ENCODE measurements around the gene CDCP2. TPM values are rescaled to one million over a fixed set of nuclear protein-coding genes. Genes with fewer than 3 reads are reported as not detected.
"Not testable (repeated sequence)": the region's sequence is repeated elsewhere in the genome, so short reads cannot be mapped to it uniquely, and the experiment has no call there.

CDCP2 gene
- total RNA-seq, 2 donors from 2014 or later, result 0.10 TPM; not detected in 1

DNA sequence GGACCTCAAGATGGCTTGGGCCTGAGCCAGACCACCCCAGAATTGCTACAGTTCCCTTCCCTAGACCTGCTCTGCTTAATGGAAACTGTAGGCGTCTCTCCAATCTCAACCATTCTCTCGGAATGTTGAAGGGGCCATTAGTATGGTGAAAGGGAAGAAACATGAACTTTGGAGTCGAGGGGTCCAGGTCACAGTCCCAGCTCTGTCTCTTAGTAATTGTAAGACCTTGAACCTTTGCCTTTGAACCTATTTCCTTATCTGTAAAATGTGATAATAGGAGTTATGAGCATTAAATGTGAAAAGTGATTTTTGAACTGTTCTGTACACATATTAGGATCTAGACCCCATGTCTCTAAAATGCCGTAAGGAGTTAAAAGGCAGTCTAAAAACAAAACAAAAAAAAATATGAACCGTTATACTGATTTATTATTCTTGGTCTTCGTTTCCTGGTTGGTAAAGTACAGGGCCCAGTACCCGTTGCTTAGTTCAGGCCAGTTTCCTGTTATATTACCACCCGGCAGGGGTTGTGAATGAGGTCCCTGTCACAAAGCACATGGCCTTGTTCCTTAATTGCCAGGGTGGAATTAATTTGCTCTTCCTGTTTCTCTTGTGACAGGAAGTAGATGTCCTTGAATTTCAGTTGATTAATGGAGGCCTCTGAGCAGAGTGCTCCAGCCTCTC, 57.1 kb downstream of the CDCP2 start:
- H3K9me3 ChIP-seq, result no peaks in the 10 kb centered on the region
- H3K27me3 ChIP-seq, result no peaks in the 10 kb centered on the region
- H3K4me3 ChIP-seq, result no peak overlapping the region
- H3K9ac ChIP-seq (ENCODE audit: low read depth in 2 of 2, low read length in 2 of 2), result no peak overlapping the region
- H3K36me3 ChIP-seq, result no peaks in the 10 kb centered on the region
- DNase-seq, result peak; percentile 26
- peak overlapping the region; percentile 82 for H3K27ac ChIP-seq
- peaks cover 9% of the 10 kb centered on the region for H3K4me1 ChIP-seq
- intact Hi-C loops (cut with DNase I), result no loop called here
- TF ChIP-seq, protein P1, sequence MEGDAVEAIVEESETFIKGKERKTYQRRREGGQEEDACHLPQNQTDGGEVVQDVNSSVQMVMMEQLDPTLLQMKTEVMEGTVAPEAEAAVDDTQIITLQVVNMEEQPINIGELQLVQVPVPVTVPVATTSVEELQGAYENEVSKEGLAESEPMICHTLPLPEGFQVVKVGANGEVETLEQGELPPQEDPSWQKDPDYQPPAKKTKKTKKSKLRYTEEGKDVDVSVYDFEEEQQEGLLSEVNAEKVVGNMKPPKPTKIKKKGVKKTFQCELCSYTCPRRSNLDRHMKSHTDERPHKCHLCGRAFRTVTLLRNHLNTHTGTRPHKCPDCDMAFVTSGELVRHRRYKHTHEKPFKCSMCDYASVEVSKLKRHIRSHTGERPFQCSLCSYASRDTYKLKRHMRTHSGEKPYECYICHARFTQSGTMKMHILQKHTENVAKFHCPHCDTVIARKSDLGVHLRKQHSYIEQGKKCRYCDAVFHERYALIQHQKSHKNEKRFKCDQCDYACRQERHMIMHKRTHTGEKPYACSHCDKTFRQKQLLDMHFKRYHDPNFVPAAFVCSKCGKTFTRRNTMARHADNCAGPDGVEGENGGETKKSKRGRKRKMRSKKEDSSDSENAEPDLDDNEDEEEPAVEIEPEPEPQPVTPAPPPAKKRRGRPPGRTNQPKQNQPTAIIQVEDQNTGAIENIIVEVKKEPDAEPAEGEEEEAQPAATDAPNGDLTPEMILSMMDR (IDR thresholded peaks at IDR 0.05), result no peak

DNA sequence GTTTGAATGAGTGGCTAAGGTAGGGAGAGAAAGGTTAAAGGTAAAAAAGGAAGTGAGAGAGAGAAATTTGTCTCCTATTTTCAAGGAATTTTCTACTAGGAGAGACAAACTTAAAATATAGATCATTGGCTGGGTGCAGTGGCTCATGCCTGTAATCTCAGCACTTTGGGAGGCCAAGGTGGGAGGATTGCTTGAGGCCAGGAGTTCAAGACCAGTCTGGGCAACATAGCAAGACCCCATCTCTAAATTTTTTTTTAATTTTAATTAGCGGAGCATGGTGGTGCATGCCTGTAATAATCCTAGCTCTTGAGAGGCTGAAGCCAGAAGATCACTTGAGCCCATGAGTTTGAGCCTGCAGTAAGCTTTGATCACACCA, 58.1 kb downstream of the CDCP2 start:
- H3K27ac ChIP-seq, result peak overlapping the region; percentile 82
- H3K9ac ChIP-seq (ENCODE audit: low read depth in 2 of 2, low read length in 2 of 2); intact Hi-C loops (cut with DNase I); H3K4me3 ChIP-seq; H3K36me3 ChIP-seq; H3K27me3 ChIP-seq; H3K4me1 ChIP-seq; DNase-seq; H3K9me3 ChIP-seq: not testable (repeated sequence)

DNA sequence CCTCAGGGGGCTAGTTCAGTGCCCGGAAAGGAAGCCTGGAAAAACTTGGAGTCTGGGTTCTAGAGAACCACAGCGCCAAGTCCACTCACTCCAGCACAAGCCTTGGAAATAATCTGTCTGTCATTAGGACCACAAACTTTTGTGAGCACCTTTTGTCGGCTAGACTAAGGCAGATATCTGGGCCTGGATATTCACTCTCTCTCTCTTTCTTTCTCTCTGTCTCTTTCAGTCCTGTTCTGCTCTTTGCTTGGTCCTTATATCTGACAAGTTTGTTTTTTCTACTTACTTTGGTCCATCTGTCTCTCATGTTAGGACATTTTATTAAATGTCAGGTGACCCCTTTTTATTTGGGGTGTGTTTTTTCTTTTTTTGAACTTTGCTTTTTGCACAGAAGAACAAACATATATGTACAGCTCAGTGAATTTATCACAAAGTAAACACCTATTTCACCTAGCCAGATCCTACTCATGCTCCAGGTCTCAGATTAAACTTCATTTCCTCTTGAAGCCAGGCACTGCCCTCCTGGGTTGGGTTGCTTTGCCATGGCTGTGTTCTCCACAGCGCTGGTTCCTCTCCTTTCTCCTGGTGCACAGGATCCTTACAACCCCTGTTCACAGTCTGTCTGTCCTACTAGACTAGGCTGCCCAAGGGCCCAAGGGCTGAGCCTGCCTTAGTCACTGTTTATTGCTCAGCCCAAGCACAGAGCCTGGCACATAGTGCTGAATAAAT, 58.6 kb downstream of the CDCP2 start:
- no peaks in the 10 kb centered on the region for H3K9me3 ChIP-seq
- no peak overlapping the region for H3K4me3 ChIP-seq
- H3K27me3 ChIP-seq, result no peaks in the 10 kb centered on the region
- peaks cover 9% of the 10 kb centered on the region for H3K4me1 ChIP-seq
- peak; percentile 70 for DNase-seq
- intact Hi-C loops (cut with DNase I), result no loop called here
- H3K9ac ChIP-seq (ENCODE audit: low read depth in 2 of 2, low read length in 2 of 2), result no peak overlapping the region
- TF ChIP-seq, protein P1 (IDR thresholded peaks at IDR 0.05), result no peak
- H3K27ac ChIP-seq, result peak overlapping the region; percentile 82
- H3K36me3 ChIP-seq, result no peaks in the 10 kb centered on the region

DNA sequence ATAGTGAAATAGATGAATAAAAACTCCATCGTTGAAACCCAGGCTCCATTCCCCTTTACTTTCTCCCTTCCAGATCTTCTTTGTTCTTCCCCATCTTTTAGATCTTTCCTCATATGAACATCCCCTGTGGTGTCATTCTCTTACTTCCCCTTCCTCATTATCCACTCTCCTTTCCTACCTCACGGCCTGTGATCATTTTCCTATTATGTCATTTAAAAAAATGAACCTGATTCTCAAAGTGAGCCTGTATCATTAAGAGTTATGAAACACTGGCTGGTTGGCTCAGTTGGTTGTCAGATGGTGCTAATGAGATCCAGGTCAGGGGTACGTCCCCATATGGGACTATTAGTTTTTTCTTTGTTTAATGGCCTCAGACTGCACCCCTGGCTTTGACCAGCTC, 61.1 kb downstream of the CDCP2 start:
- DNase-seq, result no peak
- no peak overlapping the region for H3K27ac ChIP-seq
- H3K9me3 ChIP-seq, result no peaks in the 10 kb centered on the region
- no peak overlapping the region for H3K9ac ChIP-seq (ENCODE audit: low read depth in 2 of 2, low read length in 2 of 2)
- H3K27me3 ChIP-seq, result no peaks in the 10 kb centered on the region
- TF ChIP-seq, protein P1 (IDR thresholded peaks at IDR 0.05), result no peak
- H3K4me1 ChIP-seq, result peaks cover 9% of the 10 kb centered on the region
- intact Hi-C loops (cut with DNase I), result no loop called here
- no peak overlapping the region for H3K4me3 ChIP-seq
- no peaks in the 10 kb centered on the region for H3K36me3 ChIP-seq

DNA sequence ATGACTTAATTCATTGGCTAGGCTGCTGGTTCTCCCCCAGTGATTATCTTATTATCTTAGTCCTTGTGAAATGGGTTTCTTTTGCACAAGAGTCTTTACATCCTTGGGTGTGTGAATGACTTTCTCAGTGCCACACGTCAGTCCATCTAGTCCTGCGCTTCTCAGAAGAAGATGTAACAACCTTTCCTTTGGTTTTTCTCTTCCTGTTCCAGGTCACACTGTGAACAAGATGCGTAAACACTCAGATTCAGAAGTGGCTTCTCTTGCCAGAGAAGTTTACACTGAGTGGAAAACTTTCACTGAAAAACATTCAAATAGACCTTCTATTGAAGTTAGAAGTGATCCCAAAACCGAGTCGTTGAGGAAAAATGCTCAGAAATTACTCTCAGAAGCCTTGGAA, 64.4 kb downstream of the CDCP2 start:
- no peak overlapping the region for H3K4me3 ChIP-seq
- DNase-seq, result no peak
- H3K9me3 ChIP-seq, result no peaks in the 10 kb centered on the region
- TF ChIP-seq, protein P1 (IDR thresholded peaks at IDR 0.05), result no peak
- no peaks in the 10 kb centered on the region for H3K27me3 ChIP-seq
- no peaks in the 10 kb centered on the region for H3K36me3 ChIP-seq
- intact Hi-C loops (cut with DNase I), result no loop called here
- H3K4me1 ChIP-seq, result no peaks in the 10 kb centered on the region
- no peak overlapping the region for H3K9ac ChIP-seq (ENCODE audit: low read depth in 2 of 2, low read length in 2 of 2)
- no peak overlapping the region for H3K27ac ChIP-seq

DNA sequence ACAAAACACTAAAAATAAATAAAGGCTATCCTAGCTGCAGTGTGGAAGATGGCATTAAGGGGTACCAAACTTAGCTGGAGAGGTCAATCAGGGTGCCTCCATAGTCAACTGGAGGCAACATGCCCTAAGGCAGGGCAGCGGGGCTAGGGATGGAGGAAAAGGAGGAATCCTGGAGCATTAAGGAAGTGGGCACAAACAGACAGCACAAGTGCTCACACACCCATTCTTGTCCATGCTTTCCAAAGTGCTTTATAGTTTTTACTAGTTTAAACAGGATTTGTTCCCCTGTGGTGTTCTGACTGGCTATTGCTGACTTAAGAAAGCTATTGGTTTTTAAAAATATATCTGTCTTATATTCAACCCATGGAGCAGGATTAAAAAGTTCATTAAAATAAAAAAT, 66.0 kb downstream of the CDCP2 start:
- TF ChIP-seq, protein P1 (IDR thresholded peaks at IDR 0.05), result no peak
- Histone ChIP-seq H3K4me1 (no peaks in the 10 kb centered on the region), H3K27me3 (no peaks in the 10 kb centered on the region), H3K9me3 (no peaks in the 10 kb centered on the region), H3K36me3 (no peaks in the 10 kb centered on the region), H3K27ac (no peak overlapping the region), H3K9ac (ENCODE audit: low read depth in 2 of 2, low read length in 2 of 2) (no peak overlapping the region), H3K4me3 (no peak overlapping the region)
- no peak for DNase-seq
- intact Hi-C loops (cut with DNase I), result no loop called here
